H1 (cell line): Measurements from ENCODE around the gene PLD6. TPM values are rescaled to one million over a fixed set of nuclear protein-coding genes. Genes with fewer than 3 reads are reported as not detected.

Experiments used
- ASH2L ChIP-seq: fragments of 200-600, 300-600 bp; sonication (generic); IDR thresholded peaks from one replicate; pipeline ENCODE4 v1.7.1; 2017; ENCODE audit warnings: low read length
- BRCA1 ChIP-seq: IDR thresholded peaks from 2 replicates; pipeline ENCODE4 v1.6.1; 2012; ENCODE audit warnings: low read depth, low read length, improper control_type of control experiment
- CHD7 ChIP-seq: fragments of 300-600 bp; sonication (generic); IDR thresholded peaks from 2 replicates; pipeline ENCODE4 v1.7.1; 2012; ENCODE audit warnings: low read length, moderate library complexity, mild to moderate bottlenecking, inconsistent platforms; ENCODE audit not compliant: insufficient replicate concordance
- EGR1 ChIP-seq: IDR thresholded peaks from 2 replicates; pipeline ENCODE4 v1.6.1; 2011; ENCODE audit warnings: low read depth, low read length, borderline replicate concordance
- FOSL1 ChIP-seq: IDR thresholded peaks from 2 replicates; pipeline ENCODE4 v1.6.1; 2011; ENCODE audit warnings: mild to moderate bottlenecking, low read depth, low read length, moderate library complexity; ENCODE audit not compliant: insufficient read depth
- KDM5A ChIP-seq: fragments of 200-600 bp; IDR thresholded peaks from 2 replicates; pipeline ENCODE4 v1.7.1; 2012; ENCODE audit warnings: mild to moderate bottlenecking, low read length, inconsistent platforms, mixed read lengths
- RXRA ChIP-seq: IDR thresholded peaks from 2 replicates; pipeline ENCODE4 v1.6.1; 2011; ENCODE audit warnings: low read depth, mild to moderate bottlenecking, low read length, moderate library complexity; ENCODE audit not compliant: insufficient read depth
- SIN3A ChIP-seq, 2 experiments: IDR thresholded peaks in 1 of 2; conservative IDR thresholded peaks in 1 of 2; 2 replicates each; pipeline ENCODE4 v1.6.1; 2011 to 2012; ENCODE audit warnings: low read length in 2 of 2, improper control_type of control experiment in 1 of 2, low read depth in 1 of 2, mild to moderate bottlenecking in 1 of 2
- TCF12 ChIP-seq: IDR thresholded peaks from 2 replicates; pipeline ENCODE4 v1.6.1; 2011; ENCODE audit warnings: low read depth, mild to moderate bottlenecking, low read length
- polyA plus RNA-seq, 7 experiments: library from polyadenylated mRNA; depleted of rRNA in 3 of 7; stranded (reverse) in 5 of 7; unstranded in 2 of 7; fragments of >200 nt in 5 of 7; fragments of 200-250 nt in 2 of 7; gene quantifications; 1 replicate in 5 of 7; 2 replicates in 1 of 7; 4 replicates in 1 of 7; pipeline versions ENCODE4 v1.2.1 to v1.2.3, GENCODE V29; 2011 to 2013; ENCODE audit warnings: missing spikeins in 2 of 7, mixed read lengths in 2 of 7
- total RNA-seq: library from RNA; stranded (reverse); fragmentation: NEBNext Ultra II Directional; extraction: Animal tissue kit (Norgen Biotek cat#: 25700); gene quantifications from 2 replicates; pipeline ENCODE4 v1.2.1, GENCODE V29; 2021

The PLD6 gene
- total and polyA plus RNA-seq, 2 of the 8 experiments (the other 6 are each of a cell fraction or from before 2014, with no cell fraction given), result 0.20 to 0.22 TPM

DNA sequence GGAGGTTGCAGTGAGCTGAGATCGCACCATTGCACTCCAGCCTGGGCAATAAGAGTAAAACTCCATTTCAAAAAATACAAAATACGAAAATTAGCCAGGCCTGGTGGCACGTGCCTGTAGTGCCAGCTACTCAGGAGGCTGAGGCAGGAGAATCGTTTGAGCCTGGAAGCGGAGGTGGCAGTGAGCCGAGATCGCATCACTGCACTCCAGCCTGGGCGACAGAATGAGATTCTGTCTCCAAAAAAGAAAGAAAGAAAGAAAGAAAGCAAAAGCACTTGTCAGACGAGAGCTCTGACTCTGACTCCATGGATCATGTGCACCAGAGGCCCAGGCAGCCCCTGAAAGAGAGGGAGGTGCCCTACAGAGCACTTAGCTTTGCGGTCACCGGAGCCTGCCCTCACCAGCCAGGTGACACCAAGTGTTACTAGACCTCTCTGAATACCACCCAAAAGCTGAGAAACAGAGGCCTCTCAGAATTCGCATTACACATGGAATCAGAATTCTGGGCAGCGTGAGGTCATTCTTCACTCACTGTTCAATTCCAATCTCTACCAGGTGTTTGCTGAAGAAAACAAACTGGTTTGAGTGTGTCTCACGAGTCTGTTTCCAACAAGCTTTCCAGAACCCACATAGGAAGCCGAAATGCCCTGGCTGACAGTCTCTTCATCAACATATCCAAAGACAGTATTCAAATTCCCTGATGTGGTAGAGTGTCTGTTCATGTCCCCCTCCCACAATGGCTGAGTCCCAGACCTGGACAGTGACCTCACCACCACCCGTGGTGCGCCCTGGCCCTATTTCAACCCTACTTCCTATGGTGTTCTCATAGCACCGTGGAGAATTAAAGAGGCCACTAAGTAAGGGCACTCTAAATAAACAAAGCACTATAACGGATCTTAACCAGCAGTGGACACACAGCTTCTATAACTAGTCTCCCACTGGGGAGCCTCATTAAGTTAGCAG lies 29.4 kb upstream of the PLD6 start (continued):
- TF ChIP-seq EGR1 (no peak), ASH2L (no peak), BRCA1 (no peak), CHD7 (no peak), TCF12 (no peak), KDM5A (no peak), RXRA (no peak), FOSL1 (no peak), SIN3A (conservative IDR thresholded peaks at IDR 0.05 in 1 of 2, IDR thresholded peaks at IDR 0.05 in 1 of 2; ENCODE audit: low read depth in 1 of 2, low read length in 2 of 2) (no peak)
